SK-N-SH (cell line): ENCODE measurements around the gene RSU1. TPM values are rescaled to one million over a fixed set of nuclear protein-coding genes. Genes with fewer than 3 reads are reported as not detected.

Source experiments
- CTCF ChIA-PET: fragments of 300-600, 350-600 bp; formaldehyde crosslinking; extraction: SDS; loops from one replicate; lab custom pipeline; 2021; lab: Yijun Ruan, JAX
- POLR2A ChIA-PET: fragments of 350-600 bp; sonication (Branson Sonifier 250); formaldehyde crosslinking; extraction: SDS; loops from one replicate; lab custom pipeline; 2020; ENCODE audit warnings: antibody characterized with exemption, inconsistent platforms; lab: Yijun Ruan, JAX
- DNase-seq: peaks from one replicate; pipeline ENCODE4 v3.0.0; 2012
- H2AFZ ChIP-seq: fragments of 200-600 bp; sonication (generic); 2 replicates; pipeline ENCODE4 v1.8.1; 2016; ENCODE audit warnings: antibody characterized with exemption, mild to moderate bottlenecking, low read depth
- H3F3A ChIP-seq: fragments of 200-600 bp; sonication (generic); replicated peaks from 2 replicates; pipeline ENCODE3; 2016; ENCODE audit warnings: antibody characterized with exemption, mild to moderate bottlenecking; ENCODE audit not compliant: insufficient read depth
- H3K27ac ChIP-seq, 2 experiments: fragments of 200-500 bp in 1 of 2; fragments of 200-600 bp in 1 of 2; sonication (Bioruptor generic) in 1 of 2; sonication (generic), shearing (Covaris generic) in 1 of 2; 2 replicates each; pipeline versions ENCODE4 v1.5.1 to v1.6.1; 2014 to 2016; ENCODE audit warnings: low read depth in 2 of 2, inconsistent platforms in 1 of 2, low read length in 1 of 2, mild to moderate bottlenecking in 1 of 2, mixed read lengths in 1 of 2
- H3K27me3 ChIP-seq: fragments of 200-600 bp; sonication (generic), shearing (Covaris generic); 2 replicates; pipeline ENCODE4 v1.6.1; 2016; ENCODE audit warnings: mixed run types; ENCODE audit not compliant: insufficient read depth
- H3K36me3 ChIP-seq, 2 experiments: fragments of 200-500 bp in 1 of 2; fragments of 200-600 bp in 1 of 2; sonication (Bioruptor generic) in 1 of 2; sonication (generic) in 1 of 2; replicated peaks in 1 of 2; 2 replicates each; pipeline versions ENCODE3 to v1.5.1; 2014 to 2016; ENCODE audit warnings: low read length in 1 of 2, mild to moderate bottlenecking in 1 of 2; ENCODE audit not compliant: insufficient read depth in 2 of 2, control insufficient read depth in 1 of 2
- H3K4me1 ChIP-seq, 2 experiments: fragments of 200-500 bp in 1 of 2; fragments of 200-600 bp in 1 of 2; sonication (Bioruptor generic) in 1 of 2; sonication (generic), shearing (Covaris generic) in 1 of 2; 2 replicates each; pipeline versions ENCODE4 v1.5.1 to v1.6.1; 2014 to 2016; ENCODE audit warnings: low read depth in 1 of 2, low read length in 1 of 2, mixed run types in 1 of 2; ENCODE audit not compliant: insufficient read depth in 2 of 2, control insufficient read depth in 1 of 2
- H3K4me2 ChIP-seq: fragments of 200-600 bp; sonication (generic), shearing (Covaris generic); 2 replicates; pipeline ENCODE4 v1.6.1; 2017; ENCODE audit warnings: mixed run types
- H3K4me3 ChIP-seq, 2 experiments: fragments of 200-500 bp in 1 of 2; fragments of 200-600 bp in 1 of 2; sonication (Bioruptor generic) in 1 of 2; sonication (generic), shearing (Covaris generic) in 1 of 2; 2 replicates each; pipeline versions ENCODE4 v1.5.1 to v1.8.1; 2014 to 2016; ENCODE audit warnings: low read depth in 2 of 2, inconsistent platforms in 1 of 2, low read length in 1 of 2, mild to moderate bottlenecking in 1 of 2, mixed read lengths in 1 of 2, moderate library complexity in 1 of 2
- H3K79me2 ChIP-seq: fragments of 200-600 bp; sonication (generic); 2 replicates; pipeline ENCODE4 v1.8.1; 2017; ENCODE audit warnings: mild to moderate bottlenecking; ENCODE audit not compliant: insufficient read depth
- H3K9ac ChIP-seq: fragments of 200-600 bp; sonication (generic); 2 replicates; pipeline ENCODE4 v1.6.1; 2017; ENCODE audit warnings: mixed run types
- H3K9me2 ChIP-seq: fragments of 200-600 bp; sonication (generic); 2 replicates; pipeline ENCODE4 v1.6.1; 2017; ENCODE audit warnings: mixed run types
- H3K9me3 ChIP-seq: fragments of 200-600 bp; sonication (generic); 2 replicates; pipeline ENCODE4 v1.6.1; 2017; ENCODE audit warnings: mixed run types, mild to moderate bottlenecking, moderate library complexity
- H4K20me1 ChIP-seq: fragments of 200-600 bp; sonication (generic); 2 replicates; pipeline ENCODE4 v1.6.1; 2017; ENCODE audit warnings: mild to moderate bottlenecking, mixed run types; ENCODE audit not compliant: insufficient read depth
- CHD2 ChIP-seq: fragments of 150-350 bp; IDR thresholded peaks from 2 replicates; pipeline ENCODE4 v1.6.1; 2018; ENCODE audit warnings: low read length; ENCODE audit not compliant: partially characterized antibody
- EP300 ChIP-seq, 2 experiments: IDR thresholded peaks; 2 replicates each; pipeline versions ENCODE4 v1.4.0 to v1.6.1; 2012; ENCODE audit warnings: borderline replicate concordance in 1 of 2, low read depth in 1 of 2, low read length in 1 of 2
- EZH2phosphoT487 ChIP-seq: fragments of 200-600 bp; sonication (generic); IDR thresholded peaks from 2 replicates; pipeline ENCODE4 v1.6.1; 2017; ENCODE audit warnings: low read depth, mixed run types, mild to moderate bottlenecking, antibody characterized with exemption, moderate library complexity, borderline replicate concordance
- FOXJ3 ChIP-seq: sonication (generic); formaldehyde crosslinking; IDR thresholded peaks from 2 replicates; pipeline ENCODE4 v1.5.1; 2020; ENCODE audit warnings: mild to moderate bottlenecking, missing genetic modification reagents
- GATA2 ChIP-seq: sonication (generic); formaldehyde crosslinking; IDR thresholded peaks from 2 replicates; pipeline ENCODE4 v1.5.0; 2020; ENCODE audit warnings: mild to moderate bottlenecking, missing genetic modification reagents
- MEF2A ChIP-seq: IDR thresholded peaks from 2 replicates; pipeline ENCODE4 v1.4.0; 2012; ENCODE audit warnings: low read depth, borderline replicate concordance
- NRF1 ChIP-seq: IDR thresholded peaks from 2 replicates; pipeline ENCODE4 v1.6.1; 2012; ENCODE audit warnings: low read depth, mild to moderate bottlenecking, low read length
- RAD21 ChIP-seq: IDR thresholded peaks from 2 replicates; pipeline ENCODE4 v1.6.1; 2012; ENCODE audit warnings: mild to moderate bottlenecking, low read length
- REST ChIP-seq: IDR thresholded peaks from 2 replicates; pipeline ENCODE4 v1.6.1; 2012; ENCODE audit warnings: mild to moderate bottlenecking, low read depth, low read length, moderate library complexity
- SMC3 ChIP-seq: IDR thresholded peaks from 2 replicates; pipeline ENCODE4 v1.6.1; 2012; ENCODE audit warnings: low read depth, low read length, improper control_type of control experiment
- TAF1 ChIP-seq: IDR thresholded peaks from 2 replicates; pipeline ENCODE4 v1.6.1; 2012; ENCODE audit warnings: low read depth, mild to moderate bottlenecking, low read length, moderate library complexity, borderline replicate concordance
- YY1 ChIP-seq: IDR thresholded peaks from 2 replicates; pipeline ENCODE4 v1.4.0; 2012; ENCODE audit warnings: low read depth, mild to moderate bottlenecking
- WGBS: methylation state at CpG from one replicate; pipeline ENCODE4 v1.1.6; 2017; ENCODE audit warnings: low lambda C conversion rate; 5-methylcytosine and 5-hydroxymethylcytosine counted together
- polyA plus RNA-seq, 3 experiments: library from polyadenylated mRNA; depleted of rRNA; stranded (reverse); fragments of >200 nt; gene quantifications; 2 replicates each; pipeline ENCODE4 v1.2.3, GENCODE V29; 2012
- TF ChIP-seq, protein P1 (sequence below): fragments of 200-600 bp; sonication (generic); IDR thresholded peaks from 2 replicates; pipeline ENCODE4 v1.6.1; 2017; ENCODE audit warnings: antibody characterized with exemption, mild to moderate bottlenecking, moderate library complexity
- TF ChIP-seq, protein P2 (sequence below): fragments of 150-350 bp; IDR thresholded peaks from 2 replicates; pipeline ENCODE4 v1.6.1; 2017; ENCODE audit warnings: antibody characterized with exemption, low read length, low read depth, borderline replicate concordance

Gene RSU1
- polyA plus RNA-seq, 1 of the 3 experiments (the other 2 are of a cell fraction) = 59.8 TPM

DNA sequence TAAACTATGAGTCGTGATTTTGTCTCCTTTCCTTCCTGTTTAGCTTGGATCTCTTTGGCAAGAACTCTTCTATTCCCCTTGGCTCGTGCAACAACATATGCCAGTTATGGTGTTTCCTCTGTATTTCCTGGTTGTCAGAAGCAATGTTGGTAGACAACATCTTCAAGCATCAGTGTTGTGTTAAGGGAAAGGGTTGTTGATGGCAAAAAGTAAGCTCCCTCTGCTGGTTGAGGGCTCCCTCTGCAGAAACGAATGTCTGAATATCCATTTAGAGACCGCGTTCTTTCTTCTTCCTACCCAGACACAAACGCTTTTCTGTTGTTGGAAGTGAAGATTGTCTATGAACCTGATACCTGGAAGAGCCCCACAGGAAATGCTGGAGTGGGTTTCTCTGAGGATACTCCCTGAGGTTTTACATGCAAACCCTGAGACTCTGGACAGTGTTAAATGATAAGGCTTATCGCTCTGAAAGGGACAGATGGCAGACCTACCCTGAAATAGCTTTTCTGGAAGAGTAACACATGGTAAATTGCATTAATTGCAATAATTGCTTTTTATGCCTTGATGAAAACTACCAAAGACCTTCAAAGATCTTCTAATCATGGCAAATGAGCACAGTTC lies 272.0 kb downstream of the RSU1 start:
- H3F3A ChIP-seq = no peaks in the 10 kb centered on the region
- WGBS = 26% methylated on average over 7 of the region's 7 CpGs
- H4K20me1 ChIP-seq = no peaks in the 10 kb centered on the region
- peaks cover 0 to 2% of the 10 kb centered on the region in 2 experiments; a peak in 1 of 4 replicates for H3K4me1 ChIP-seq
- H3K4me2 ChIP-seq = no peak overlapping the region
- ChIA-PET CTCF (interaction anchor here (0.6 to 2.3 kb wide), 20 partner anchors 10 to 645 kb away, joined by 3 to 18 read pairs (median 3); partner anchors contain the start of gene C1QL3), POLR2A (no interaction called here)
- peak overlapping the region in 1 of 2 experiments; percentile 45; a peak in 1 of 4 replicates for H3K27ac ChIP-seq
- no peak overlapping the region for H3K9ac ChIP-seq
- peak; percentile 50 for DNase-seq
- no peaks in the 10 kb centered on the region for H3K79me2 ChIP-seq
- no peaks in the 10 kb centered on the region for H3K27me3 ChIP-seq
- H3K4me3 ChIP-seq = peak overlapping the region in 1 of 2 experiments; percentile 38; a peak in 1 of 4 replicates
- no peaks in the 10 kb centered on the region for H3K36me3 ChIP-seq
- no peak overlapping the region for H2AFZ ChIP-seq
- H3K9me2 ChIP-seq = no peaks in the 10 kb centered on the region
- H3K9me3 ChIP-seq = no peaks in the 10 kb centered on the region
- TF ChIP-seq SMC3 (peak; percentile 57), REST (no peak), EZH2phosphoT487 (no peak), TAF1 (no peak), NRF1 (no peak), YY1 (no peak), MEF2A (no peak), GATA2 (CRISPR knock-in tag) (peak; percentile 81; the same call in 1 of the 2 replicates), CHD2 (no peak), EP300 (IDR thresholded peaks at IDR 0.05; ENCODE audit: borderline replicate concordance in 1 of 2, low read depth in 1 of 2, low read length in 1 of 2) (peak in 1 of 2 experiments; percentile 62; a peak in 1 of 4 replicates), RAD21 (peak; percentile 58), FOXJ3 (CRISPR knock-in tag) (0 out of 2 replicates have a peak, but pooled peaks have one; percentile 10)
- TF ChIP-seq, protein P1, sequence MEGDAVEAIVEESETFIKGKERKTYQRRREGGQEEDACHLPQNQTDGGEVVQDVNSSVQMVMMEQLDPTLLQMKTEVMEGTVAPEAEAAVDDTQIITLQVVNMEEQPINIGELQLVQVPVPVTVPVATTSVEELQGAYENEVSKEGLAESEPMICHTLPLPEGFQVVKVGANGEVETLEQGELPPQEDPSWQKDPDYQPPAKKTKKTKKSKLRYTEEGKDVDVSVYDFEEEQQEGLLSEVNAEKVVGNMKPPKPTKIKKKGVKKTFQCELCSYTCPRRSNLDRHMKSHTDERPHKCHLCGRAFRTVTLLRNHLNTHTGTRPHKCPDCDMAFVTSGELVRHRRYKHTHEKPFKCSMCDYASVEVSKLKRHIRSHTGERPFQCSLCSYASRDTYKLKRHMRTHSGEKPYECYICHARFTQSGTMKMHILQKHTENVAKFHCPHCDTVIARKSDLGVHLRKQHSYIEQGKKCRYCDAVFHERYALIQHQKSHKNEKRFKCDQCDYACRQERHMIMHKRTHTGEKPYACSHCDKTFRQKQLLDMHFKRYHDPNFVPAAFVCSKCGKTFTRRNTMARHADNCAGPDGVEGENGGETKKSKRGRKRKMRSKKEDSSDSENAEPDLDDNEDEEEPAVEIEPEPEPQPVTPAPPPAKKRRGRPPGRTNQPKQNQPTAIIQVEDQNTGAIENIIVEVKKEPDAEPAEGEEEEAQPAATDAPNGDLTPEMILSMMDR = peak; percentile 57
- TF ChIP-seq, protein P2, sequence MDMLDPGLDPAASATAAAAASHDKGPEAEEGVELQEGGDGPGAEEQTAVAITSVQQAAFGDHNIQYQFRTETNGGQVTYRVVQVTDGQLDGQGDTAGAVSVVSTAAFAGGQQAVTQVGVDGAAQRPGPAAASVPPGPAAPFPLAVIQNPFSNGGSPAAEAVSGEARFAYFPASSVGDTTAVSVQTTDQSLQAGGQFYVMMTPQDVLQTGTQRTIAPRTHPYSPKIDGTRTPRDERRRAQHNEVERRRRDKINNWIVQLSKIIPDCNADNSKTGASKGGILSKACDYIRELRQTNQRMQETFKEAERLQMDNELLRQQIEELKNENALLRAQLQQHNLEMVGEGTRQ = no peak
